ENCODE measurements around the gene CORO2A. TPM values are rescaled to one million over a fixed set of nuclear protein-coding genes. Genes with fewer than 3 reads are reported as not detected.

CORO2A gene
- total and polyA plus RNA-seq, 8 donors, result 8.1 to 20.4 (median 9.3) TPM

- peak overlapping the region in 1 of 2 donors; percentile 48 for H3K27ac ChIP-seq
- H3K27me3 ChIP-seq, result no peaks in the 10 kb centered on the region
- H3K9me3 ChIP-seq, result no peaks in the 10 kb centered on the region
- no peak for TF ChIP-seq CTCF (IDR thresholded peaks at IDR 0.05)
- ATAC-seq (peak; percentile 5), DNase-seq (no peak)
- no peak overlapping the region for H3K4me3 ChIP-seq
- H3K36me3 ChIP-seq, result peaks cover 0 to 36% of the 10 kb centered on the region in 2 donors
- intact Hi-C loops (cut with DNase I), result loop anchor here in 1 of 2 donors (10.0 kb wide), 1 partner anchor 189 kb away; no protein-coding TSS in a partner anchor
- H3K4me1 ChIP-seq, result peaks cover 9 to 46% of the 10 kb centered on the region in 2 donors
Measured at GRCh38 chr9:98075332-98075805, 117.1 kb downstream of the CORO2A start.

- peak in 2 of 4 donors; percentile 62 to 63 for DNase-seq
- no peak overlapping the region for H3K4me3 ChIP-seq
- H3K9me3 ChIP-seq, result no peaks in the 10 kb centered on the region
- intact Hi-C loops (cut with DNase I), result loop anchor here in 1 of 2 donors (10.0 kb wide), 1 partner anchor 190 kb away; no protein-coding TSS in a partner anchor
- peaks cover 0 to 37% of the 10 kb centered on the region in 2 donors for H3K36me3 ChIP-seq
- ATAC-seq, result peak; percentile 73
- no peaks in the 10 kb centered on the region for H3K27me3 ChIP-seq
- H3K4me1 ChIP-seq, result peaks cover 9 to 46% of the 10 kb centered on the region in 2 donors
- H3K27ac ChIP-seq, result peak overlapping the region; percentile 48 to 50
- peak; percentile 91 to 92 for TF ChIP-seq CTCF (IDR thresholded peaks at IDR 0.05)
Measured at GRCh38 chr9:98074115-98074990, 118.1 kb downstream of the CORO2A start.

- Histone ChIP-seq H3K4me1 (peaks cover 9 to 53% of the 10 kb centered on the region in 2 donors), H3K9me3 (no peaks in the 10 kb centered on the region), H3K4me3 (no peak overlapping the region), H3K36me3 (peaks cover 0 to 22% of the 10 kb centered on the region in 2 donors), H3K27me3 (no peaks in the 10 kb centered on the region), H3K27ac (peak overlapping the region; percentile 73 to 76)
- no peak for TF ChIP-seq CTCF (IDR thresholded peaks at IDR 0.05)
- DNase-seq, result no peak
- intact Hi-C loops (cut with DNase I), result loop anchor here in 1 of 2 donors (10.0 kb wide), 1 partner anchor 193 kb away; no protein-coding TSS in a partner anchor
- no peak for ATAC-seq
Measured at GRCh38 chr9:98071737-98072136, 120.7 kb downstream of the CORO2A start.

Small RNA genes within 50 kb of the gene (microRNA-seq; reads per million reads assigned to microRNA genes)
- 0.34 to 0.96 reads per million in 2 donors for gene MIR6854

Other genes starting within 250 kb of the CORO2A start
- gene ANP32B, start 209.3 kb downstream of the CORO2A start, total RNA-seq, result 100 to 1,000 TPM in 1 of 2 donors, 10 to 100 TPM in 1; 84.9 to 108 TPM
- gene ANP32B, start 209.3 kb downstream of the CORO2A start, polyA plus RNA-seq (ENCODE audit: insufficient read length in 6 of 6), result 100 to 1,000 TPM; 233 to 318 (median 259) TPM
- gene NANS, start 135.9 kb downstream of the CORO2A start, total RNA-seq, result 10 to 100 TPM; 51.8 to 72.0 TPM
- gene NANS, start 135.9 kb downstream of the CORO2A start, polyA plus RNA-seq (ENCODE audit: insufficient read length in 6 of 6), result 10 to 100 TPM; 35.6 to 47.1 (median 40.1) TPM
- gene TRIM14, start 73.4 kb downstream of the CORO2A start, total RNA-seq, result 10 to 100 TPM; 26.8 to 37.2 TPM
- gene TRIM14, start 73.4 kb downstream of the CORO2A start, polyA plus RNA-seq (ENCODE audit: insufficient read length in 6 of 6), result 10 to 100 TPM in 3 of 6 donors, 1 to 10 TPM in 3; 9.0 to 10.7 (median 10.1) TPM
- gene TBC1D2, start 63.0 kb upstream of the CORO2A start, total RNA-seq, result 100 to 1,000 TPM in 1 of 2 donors, 10 to 100 TPM in 1; 87.4 to 107 TPM
- gene TBC1D2, start 63.0 kb upstream of the CORO2A start, polyA plus RNA-seq (ENCODE audit: insufficient read length in 6 of 6), result 10 to 100 TPM; 14.4 to 26.5 (median 20.2) TPM